HG03039 (cell line): ENCODE results near the gene LDHD.
"Not testable (repeated sequence)": the region's sequence is repeated elsewhere in the genome, so short reads cannot be mapped to it uniquely, and the experiment has no call there.

Experiments used
- ATAC-seq: cut with Tn5 transposase; IDR thresholded peaks from one replicate; pipeline ENCODE4 v1.9.1; 2021; ENCODE audit warnings: mild to moderate bottlenecking, moderate library complexity; ENCODE audit not compliant: unreplicated experiment

LDHD gene

DNA sequence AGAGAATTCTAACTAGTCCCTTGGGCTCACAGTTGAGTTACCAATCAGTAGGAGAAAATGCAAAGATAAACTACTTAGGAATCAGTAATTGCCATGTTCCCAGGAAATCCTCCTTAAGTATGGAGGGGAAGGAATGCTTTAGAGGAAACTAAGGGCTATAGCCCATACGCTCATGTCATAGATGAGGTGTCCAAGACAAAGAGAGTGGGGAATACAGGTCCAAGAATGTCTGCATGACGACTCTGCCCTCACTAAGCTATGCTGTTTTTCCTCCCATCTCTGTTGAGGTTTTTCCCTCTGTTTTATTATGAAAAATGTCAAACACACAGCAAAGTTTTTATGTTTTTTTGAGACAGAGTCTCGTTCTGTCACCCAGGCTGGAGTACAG is 16.0 kb downstream of the LDHD start:
- no peak for ATAC-seq

- ATAC-seq = no peak
Observed at GRCh38 chr16:75099738-75100602, 16.6 kb downstream of the LDHD start.

- ATAC-seq = no peak
Observed at GRCh38 chr16:75099075-75099667, 17.4 kb downstream of the LDHD start.

GRCh38 chr16:75097941-75098901 is 18.4 kb downstream of the LDHD start:
- ATAC-seq = no peak

- ATAC-seq = no peak
Observed at GRCh38 chr16:75097191-75097761, 19.3 kb downstream of the LDHD start.

GRCh38 chr16:75096656-75097055 is 19.9 kb downstream of the LDHD start:
- no peak for ATAC-seq

DNA sequence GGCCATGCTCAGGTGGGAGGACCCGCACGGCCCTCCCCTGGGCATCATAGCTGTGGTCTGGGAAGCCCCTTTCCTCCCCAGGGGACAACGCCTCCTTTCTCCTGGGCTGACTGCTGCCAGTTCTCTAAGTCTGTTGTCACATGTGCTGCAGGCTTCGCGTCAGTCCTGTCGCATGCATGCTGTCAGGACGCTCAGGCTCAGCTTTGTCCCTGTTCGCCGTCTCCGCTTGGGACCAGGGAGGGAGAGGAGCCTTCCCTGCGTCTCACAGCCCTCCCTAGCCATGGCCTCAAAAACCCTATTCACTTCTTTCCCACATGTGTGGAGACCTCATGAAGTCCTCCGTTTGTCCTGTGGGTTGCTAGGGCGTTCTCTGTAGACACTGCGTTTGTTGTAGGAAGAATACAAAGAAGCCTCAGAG is 21.4 kb downstream of the LDHD start:
- ATAC-seq = no peak

GRCh38 chr16:75093598-75094540 is 22.7 kb downstream of the LDHD start:
- no peak for ATAC-seq

GRCh38 chr16:75092777-75093176 is 23.8 kb downstream of the LDHD start:
- no peak for ATAC-seq

DNA sequence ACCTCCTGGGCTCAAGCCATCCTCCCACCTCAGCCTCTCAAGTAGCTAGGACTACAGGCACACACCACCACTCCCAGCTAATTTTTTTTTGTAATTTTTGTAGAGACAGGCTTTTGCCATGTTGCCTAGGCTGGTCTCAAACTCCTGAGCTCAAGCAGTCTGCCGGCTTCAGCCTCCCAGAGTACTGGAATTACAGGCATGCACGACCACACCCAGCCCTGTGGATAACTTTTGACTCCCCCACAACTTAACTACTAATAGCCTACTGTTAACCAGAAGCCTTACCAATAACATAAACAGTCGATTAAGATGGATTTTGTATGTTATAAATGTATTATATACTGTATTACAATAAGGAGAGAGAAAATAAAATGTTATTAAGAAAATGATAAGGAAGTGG is 25.0 kb downstream of the LDHD start:
- ATAC-seq = not testable (repeated sequence)

GRCh38 chr16:75090899-75091298 is 25.7 kb downstream of the LDHD start:
- ATAC-seq = not testable (repeated sequence)

DNA sequence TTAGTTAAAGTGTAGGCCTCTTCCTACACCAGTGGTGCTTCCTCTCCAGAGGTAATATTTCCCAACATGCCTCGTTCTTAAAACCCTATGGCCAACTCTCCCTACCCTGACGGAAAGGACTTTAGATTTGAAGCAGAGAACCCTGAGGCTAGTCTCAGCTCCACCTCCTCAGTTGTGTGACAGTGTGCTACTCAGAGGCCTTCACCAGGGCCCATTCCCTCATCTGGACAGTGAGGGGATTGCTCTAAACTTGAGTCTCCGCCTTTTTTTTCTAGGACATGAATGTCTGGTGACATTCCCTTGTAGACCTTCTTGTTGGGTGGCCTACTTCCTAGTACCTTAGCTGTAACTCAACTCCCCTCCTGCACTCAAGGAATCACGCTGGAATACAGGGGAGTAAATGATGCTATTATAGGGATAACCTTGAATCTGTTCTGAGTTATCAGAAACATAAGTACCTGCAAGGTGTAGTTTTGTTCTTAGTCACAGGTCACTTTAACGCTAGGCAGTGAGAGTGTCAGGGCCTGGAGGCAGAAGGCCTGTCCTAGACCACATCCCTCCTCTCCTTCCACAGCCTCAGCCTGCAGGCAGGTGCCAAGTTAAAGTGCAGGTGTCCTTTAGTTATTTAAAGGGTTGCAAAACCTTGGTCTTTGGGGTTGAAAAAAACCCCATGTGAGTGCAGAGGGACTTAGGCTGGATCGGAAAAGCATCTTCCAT is 26.9 kb downstream of the LDHD start:
- ATAC-seq = no peak

GRCh38 chr16:75088934-75089333 is 27.6 kb downstream of the LDHD start:
- ATAC-seq = no peak

GRCh38 chr16:75088216-75088615 is 28.4 kb downstream of the LDHD start:
- ATAC-seq = no peak

GRCh38 chr16:75087375-75087979 is 29.1 kb downstream of the LDHD start:
- no peak for ATAC-seq

DNA sequence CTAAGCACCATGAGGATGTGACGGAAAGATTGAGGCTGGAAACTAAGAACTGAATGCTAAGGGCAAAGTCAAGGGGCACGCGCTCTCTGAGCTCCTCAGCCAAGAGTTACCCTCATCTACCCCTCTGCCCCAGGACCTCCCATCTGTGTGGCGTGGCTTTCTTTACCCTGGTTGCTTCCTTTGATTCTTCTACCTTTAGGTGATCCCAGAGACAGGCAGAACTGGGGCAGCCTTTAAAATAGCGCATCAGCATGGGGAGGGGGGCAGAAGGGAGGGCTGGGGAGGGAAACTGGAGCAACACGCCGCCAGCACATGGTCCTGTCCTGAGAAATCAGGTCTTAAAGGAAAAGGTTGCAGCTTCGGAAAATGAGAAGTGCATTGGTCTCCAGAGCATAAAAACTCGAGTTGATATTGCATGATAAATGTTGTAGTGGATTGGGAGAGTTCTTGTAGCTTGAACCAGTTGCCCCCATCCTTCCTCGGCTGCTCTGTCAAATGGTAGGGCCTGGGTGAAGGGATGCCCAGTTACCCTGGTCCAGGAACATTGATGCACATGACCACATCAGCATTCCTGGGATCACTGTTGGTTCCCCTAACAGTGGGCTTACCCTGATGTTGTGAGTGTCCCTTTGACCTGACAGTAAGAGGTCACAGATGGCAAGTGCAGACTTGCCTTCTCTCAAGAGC is 29.7 kb downstream of the LDHD start:
- ATAC-seq = no peak

DNA sequence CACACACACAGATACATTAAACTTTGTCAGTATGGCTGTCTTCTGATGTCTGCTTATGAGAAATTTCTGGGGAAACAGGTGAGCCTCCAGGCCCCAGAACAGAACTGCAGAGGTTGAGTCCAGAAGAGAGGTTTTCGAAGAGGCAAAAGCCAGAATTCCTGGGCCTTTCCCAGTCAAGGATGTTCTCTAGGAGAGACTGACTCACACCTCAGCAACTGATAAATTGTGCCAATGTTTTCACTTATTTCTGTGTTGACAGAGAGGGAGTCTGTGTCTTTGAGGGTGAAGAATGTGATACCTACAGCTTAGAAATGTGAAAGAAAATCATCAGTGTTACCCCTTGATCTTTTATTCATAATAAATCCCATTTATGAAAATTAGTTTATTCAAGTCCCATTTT is 30.3 kb downstream of the LDHD start:
- ATAC-seq = no peak

DNA sequence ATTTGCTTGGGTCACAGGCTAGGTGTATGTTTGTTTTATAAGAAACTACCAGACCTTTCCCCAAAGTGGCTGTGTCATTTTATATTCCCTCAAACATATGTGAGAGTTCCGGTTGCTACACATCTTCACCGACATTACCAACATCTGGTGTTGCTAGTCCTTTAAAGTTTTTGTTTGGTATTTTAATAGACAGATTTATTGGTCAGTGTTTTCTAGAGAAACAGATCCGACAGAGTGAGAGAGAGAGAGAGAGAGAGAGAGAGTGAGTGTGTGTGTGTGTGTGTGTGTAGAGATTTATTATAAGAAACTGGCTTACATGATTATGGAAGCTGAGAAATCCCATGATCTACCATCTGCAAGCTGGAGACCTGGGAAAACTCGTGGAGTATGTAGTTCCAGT is 31.0 kb downstream of the LDHD start:
- ATAC-seq = no peak
